Measurements from ENCODE around the gene DYNC1H1. TPM values are rescaled to one million over a fixed set of nuclear protein-coding genes. Genes with fewer than 3 reads are reported as not detected.

Gene DYNC1H1
- total RNA-seq, 8 experiments from 2014 or later, result 424 to 616 (median 552) TPM

GRCh38 chr14:102085948-102086708 is 121.8 kb downstream of the DYNC1H1 start:
- WGBS, 10 experiments, result 0 to 6% (median 0%) methylated on average over 1 to 18 of the region's 49 CpGs; no CpG with 5 or more reads in 2 of the 10 experiments
- in situ Hi-C loops (cut with MboI; ENCODE audit: low pct_unique_long_range_greater_than_20kb in 2 of 9, low sequenced_read_pairs in 9 of 9, unreplicated experiment in 9 of 9), result no loop called here

GRCh38 chr14:102086709-102086971 is 122.3 kb downstream of the DYNC1H1 start:
- Histone ChIP-seq H3K4me3 (peak overlapping the region; percentile 62 to 81 (median 69)), H3K27ac (peak overlapping the region; percentile 88 to 98), H3K4me1 (replicated peaks in 1 of 2) (peaks cover 20 to 29% of the 10 kb centered on the region in 2 donors)
- no CpG with 5 or more reads among the region's 32 CpGs for WGBS, 10 experiments
- in situ Hi-C loops (cut with MboI; ENCODE audit: low pct_unique_long_range_greater_than_20kb in 2 of 9, low sequenced_read_pairs in 9 of 9, unreplicated experiment in 9 of 9), result no loop called here
- ATAC-seq (replicated peaks in 6 of 8), result no peak

More at GRCh38 chr14:102085948-102086708, 121.8 kb downstream of the DYNC1H1 start:
- Histone ChIP-seq H3K27ac (peak overlapping the region; percentile 88 to 98), H3K4me3 (peak overlapping the region; percentile 62 to 81 (median 69)), H3K4me1 (replicated peaks in 1 of 2) (peaks cover 20 to 29% of the 10 kb centered on the region in 2 donors)
- peak; percentile 8 to 45 (median 36) for ATAC-seq (replicated peaks in 6 of 8)

- H3K4me1 ChIP-seq (replicated peaks in 1 of 2), result peaks cover 20 to 29% of the 10 kb centered on the region in 2 donors
- peak within 1 kb of the TSS; percentile 62 to 81 (median 69) for H3K4me3 ChIP-seq
- peak within 1 kb of the TSS; percentile 91 to 98 for H3K27ac ChIP-seq
- peak; percentile 74 to 89 (median 78) for ATAC-seq (replicated peaks in 6 of 8)
- in situ Hi-C loops (cut with MboI; ENCODE audit: low pct_unique_long_range_greater_than_20kb in 2 of 9, low sequenced_read_pairs in 9 of 9, unreplicated experiment in 9 of 9), result no loop called here
- 0 to 5% (median 0%) methylated on average over 1 to 10 of the region's 106 CpGs; no CpG with 5 or more reads in 5 of the 10 experiments for WGBS, 10 experiments
Measured at GRCh38 chr14:102086972-102087761, 122.8 kb downstream of the DYNC1H1 start, which contains the start of gene HSP90AA1. HSP90AA1 (minus strand) TSS chr14:102087044; CDS start chr14:102086378, 666 bp downstream.

GRCh38 chr14:102087762-102088011 is 123.3 kb downstream of the DYNC1H1 start:
- 4 to 65% (median 19%) methylated on average over 4 to 11 of the region's 11 CpGs; no CpG with 5 or more reads in 4 of the 10 experiments for WGBS, 10 experiments
- H3K4me1 ChIP-seq (replicated peaks in 1 of 2), result peaks cover 20 to 29% of the 10 kb centered on the region in 2 donors
- no peak for ATAC-seq (replicated peaks in 6 of 8)
- H3K4me3 ChIP-seq, result peak overlapping the region; percentile 62 to 81 (median 69)
- H3K27ac ChIP-seq, result peak overlapping the region; percentile 91 to 98
- in situ Hi-C loops (cut with MboI; ENCODE audit: low pct_unique_long_range_greater_than_20kb in 2 of 9, low sequenced_read_pairs in 9 of 9, unreplicated experiment in 9 of 9), result no loop called here

GRCh38 chr14:102088012-102088792 is 123.8 kb downstream of the DYNC1H1 start:
- H3K27ac ChIP-seq, result peak overlapping the region in 1 of 2 donors; percentile 91
- peaks cover 20 to 29% of the 10 kb centered on the region in 2 donors for H3K4me1 ChIP-seq (replicated peaks in 1 of 2)
- H3K4me3 ChIP-seq, result peak overlapping the region; percentile 62 to 81 (median 69)
- 31 to 85% (median 64%) methylated on average over 1 to 20 of the region's 39 CpGs for WGBS, 10 experiments
- in situ Hi-C loops (cut with MboI; ENCODE audit: low pct_unique_long_range_greater_than_20kb in 2 of 9, low sequenced_read_pairs in 9 of 9, unreplicated experiment in 9 of 9), result no loop called here
- peak in 2 of 8 experiments; percentile 1 to 3 for ATAC-seq (replicated peaks in 6 of 8)

- ATAC-seq (replicated peaks in 6 of 8), result no peak
- Histone ChIP-seq H3K27ac (no peak overlapping the region), H3K4me3 (no peak overlapping the region), H3K4me1 (replicated peaks in 1 of 2) (peaks cover 14 to 17% of the 10 kb centered on the region in 2 donors)
- 60 to 100% (median 92%) methylated on average over 1 to 9 of the region's 11 CpGs; no CpG with 5 or more reads in 1 of the 10 experiments for WGBS, 10 experiments
- in situ Hi-C loops (cut with MboI; ENCODE audit: low pct_unique_long_range_greater_than_20kb in 2 of 9, low sequenced_read_pairs in 9 of 9, unreplicated experiment in 9 of 9), result no loop called here
Measured at GRCh38 chr14:102089621-102090343, 125.4 kb downstream of the DYNC1H1 start.

GRCh38 chr14:102090713-102091112 is 126.3 kb downstream of the DYNC1H1 start:
- 53 to 93% (median 81%) methylated on average over 2 to 3 of the region's 3 CpGs; no CpG with 5 or more reads in 3 of the 10 experiments for whole genome bisulfite sequencing, 10 experiments
- ATAC-seq (replicated peaks in 6 of 8), result no peak
- in situ Hi-C loops (cut with MboI; ENCODE audit: low pct_unique_long_range_greater_than_20kb in 2 of 9, low sequenced_read_pairs in 9 of 9, unreplicated experiment in 9 of 9), result no loop called here
- H3K27ac ChIP-seq, result no peak overlapping the region
- peaks cover 5 to 9% of the 10 kb centered on the region in 2 donors for H3K4me1 ChIP-seq (replicated peaks in 1 of 2)
- no peak overlapping the region for H3K4me3 ChIP-seq

GRCh38 chr14:102092806-102093205 is 128.4 kb downstream of the DYNC1H1 start:
- no peak overlapping the region for H3K27ac ChIP-seq
- H3K4me3 ChIP-seq, result no peak overlapping the region
- no peak for ATAC-seq (replicated peaks in 6 of 8)
- 71 to 100% (median 93%) methylated on average over 4 to 10 of the region's 10 CpGs; no CpG with 5 or more reads in 2 of the 10 experiments for WGBS, 10 experiments
- H3K4me1 ChIP-seq (replicated peaks in 1 of 2), result peaks cover 10 to 14% of the 10 kb centered on the region in 2 donors
- in situ Hi-C loops (cut with MboI; ENCODE audit: low pct_unique_long_range_greater_than_20kb in 2 of 9, low sequenced_read_pairs in 9 of 9, unreplicated experiment in 9 of 9), result no loop called here

- Histone ChIP-seq H3K4me1 (replicated peaks in 1 of 2) (peaks cover 5 to 6% of the 10 kb centered on the region in 2 donors), H3K27ac (no peak overlapping the region), H3K4me3 (no peak overlapping the region)
- 18 to 100% (median 72%) methylated on average over 1 to 4 of the region's 7 CpGs; no CpG with 5 or more reads in 4 of the 10 experiments for WGBS, 10 experiments
- in situ Hi-C loops (cut with MboI; ENCODE audit: low pct_unique_long_range_greater_than_20kb in 2 of 9, low sequenced_read_pairs in 9 of 9, unreplicated experiment in 9 of 9), result no loop called here
- no peak for ATAC-seq (replicated peaks in 6 of 8)
Measured at GRCh38 chr14:102094101-102094500, 129.7 kb downstream of the DYNC1H1 start.

GRCh38 chr14:102095231-102095870 is 131.0 kb downstream of the DYNC1H1 start:
- peak in 1 of 8 experiments; percentile 15 for ATAC-seq (replicated peaks in 6 of 8)
- in situ Hi-C loops (cut with MboI; ENCODE audit: low pct_unique_long_range_greater_than_20kb in 2 of 9, low sequenced_read_pairs in 9 of 9, unreplicated experiment in 9 of 9), result no loop called here
- no peak overlapping the region for H3K4me3 ChIP-seq
- 0 to 100% (median 60%) methylated on average over 1 to 4 of the region's 6 CpGs; no CpG with 5 or more reads in 3 of the 10 experiments for WGBS, 10 experiments
- H3K27ac ChIP-seq, result no peak overlapping the region
- peaks cover 5 to 6% of the 10 kb centered on the region in 2 donors for H3K4me1 ChIP-seq (replicated peaks in 1 of 2)

GRCh38 chr14:102095871-102096568 is 131.6 kb downstream of the DYNC1H1 start:
- H3K4me3 ChIP-seq, result no peak overlapping the region
- peak; percentile 28 to 69 (median 54) for ATAC-seq (replicated peaks in 6 of 8)
- in situ Hi-C loops (cut with MboI; ENCODE audit: low pct_unique_long_range_greater_than_20kb in 2 of 9, low sequenced_read_pairs in 9 of 9, unreplicated experiment in 9 of 9), result no loop called here

More at GRCh38 chr14:102095871-102096568, 131.6 kb downstream of the DYNC1H1 start:
- WGBS, 10 experiments, result 0 to 76% (median 59%) methylated on average over 1 to 7 of the region's 8 CpGs; no CpG with 5 or more reads in 2 of the 10 experiments
- Histone ChIP-seq H3K4me1 (replicated peaks in 1 of 2) (peaks cover 5 to 6% of the 10 kb centered on the region in 2 donors), H3K27ac (no peak overlapping the region)

Data from motor neuron (in vitro differentiated cells).